GM10266 (cell line): ENCODE measurements around the gene COL19A1.
"Not testable (repeated sequence)": the region's sequence is repeated elsewhere in the genome, so short reads cannot be mapped to it uniquely, and the experiment has no call there.

Experiments used
- DNase-seq: peaks from one replicate; pipeline ENCODE4 v3.0.0; 2012; ENCODE audit errors: extremely low spot score
- TF ChIP-seq, protein P1 (sequence below): IDR thresholded peaks from 2 replicates; pipeline ENCODE4 v1.5.1; 2012; ENCODE audit warnings: mild to moderate bottlenecking, low read depth; ENCODE audit not compliant: control insufficient read depth, insufficient read depth; ENCODE audit errors: missing control alignments

The COL19A1 gene

DNA sequence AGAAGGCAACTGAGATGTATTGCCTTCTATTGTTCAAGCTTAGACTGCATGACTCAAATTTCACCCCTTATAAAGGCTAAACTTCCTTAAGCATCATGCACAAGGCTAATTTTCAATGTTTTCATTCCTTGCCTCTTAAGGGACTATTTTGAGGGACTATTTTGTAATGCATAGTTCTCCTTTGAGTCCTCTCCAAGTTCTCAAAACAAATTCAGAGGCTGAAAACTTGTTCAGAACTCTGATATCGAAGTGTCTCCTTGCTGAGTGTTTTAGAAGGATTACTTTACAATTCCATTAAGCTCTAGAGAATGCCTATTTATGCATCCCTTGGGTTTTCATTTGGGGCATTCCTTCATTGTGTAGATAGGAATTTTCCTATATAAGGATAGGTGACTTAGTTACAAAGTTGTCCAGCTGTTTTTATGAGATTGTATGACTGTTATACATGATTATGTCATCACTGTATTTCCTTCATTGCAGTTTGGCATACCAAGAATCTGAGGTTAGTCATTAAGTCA is 41.7 kb downstream of the COL19A1 start:
- TF ChIP-seq, protein P1, sequence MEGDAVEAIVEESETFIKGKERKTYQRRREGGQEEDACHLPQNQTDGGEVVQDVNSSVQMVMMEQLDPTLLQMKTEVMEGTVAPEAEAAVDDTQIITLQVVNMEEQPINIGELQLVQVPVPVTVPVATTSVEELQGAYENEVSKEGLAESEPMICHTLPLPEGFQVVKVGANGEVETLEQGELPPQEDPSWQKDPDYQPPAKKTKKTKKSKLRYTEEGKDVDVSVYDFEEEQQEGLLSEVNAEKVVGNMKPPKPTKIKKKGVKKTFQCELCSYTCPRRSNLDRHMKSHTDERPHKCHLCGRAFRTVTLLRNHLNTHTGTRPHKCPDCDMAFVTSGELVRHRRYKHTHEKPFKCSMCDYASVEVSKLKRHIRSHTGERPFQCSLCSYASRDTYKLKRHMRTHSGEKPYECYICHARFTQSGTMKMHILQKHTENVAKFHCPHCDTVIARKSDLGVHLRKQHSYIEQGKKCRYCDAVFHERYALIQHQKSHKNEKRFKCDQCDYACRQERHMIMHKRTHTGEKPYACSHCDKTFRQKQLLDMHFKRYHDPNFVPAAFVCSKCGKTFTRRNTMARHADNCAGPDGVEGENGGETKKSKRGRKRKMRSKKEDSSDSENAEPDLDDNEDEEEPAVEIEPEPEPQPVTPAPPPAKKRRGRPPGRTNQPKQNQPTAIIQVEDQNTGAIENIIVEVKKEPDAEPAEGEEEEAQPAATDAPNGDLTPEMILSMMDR: no peak
- no peak for DNase-seq

DNA sequence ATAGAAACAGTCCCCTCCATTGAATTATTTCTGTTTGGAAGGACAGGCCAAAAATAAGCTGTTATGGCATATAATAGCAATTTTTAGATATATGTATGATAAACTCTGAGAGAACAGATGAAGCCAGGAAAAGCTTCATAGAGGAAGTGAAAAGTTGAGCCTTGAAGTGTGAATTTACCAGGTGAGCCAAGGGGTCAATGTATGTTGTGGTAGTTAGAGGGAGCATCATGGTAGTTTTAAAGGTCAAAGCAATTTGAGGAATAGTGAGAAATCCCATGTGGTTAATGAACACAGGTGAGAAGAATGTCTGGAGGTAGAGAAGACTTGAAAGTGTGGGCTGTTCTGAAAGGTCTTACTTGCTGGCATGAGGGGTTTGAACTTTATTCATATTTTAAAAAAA is 47.0 kb downstream of the COL19A1 start:
- DNase-seq: no peak

DNA sequence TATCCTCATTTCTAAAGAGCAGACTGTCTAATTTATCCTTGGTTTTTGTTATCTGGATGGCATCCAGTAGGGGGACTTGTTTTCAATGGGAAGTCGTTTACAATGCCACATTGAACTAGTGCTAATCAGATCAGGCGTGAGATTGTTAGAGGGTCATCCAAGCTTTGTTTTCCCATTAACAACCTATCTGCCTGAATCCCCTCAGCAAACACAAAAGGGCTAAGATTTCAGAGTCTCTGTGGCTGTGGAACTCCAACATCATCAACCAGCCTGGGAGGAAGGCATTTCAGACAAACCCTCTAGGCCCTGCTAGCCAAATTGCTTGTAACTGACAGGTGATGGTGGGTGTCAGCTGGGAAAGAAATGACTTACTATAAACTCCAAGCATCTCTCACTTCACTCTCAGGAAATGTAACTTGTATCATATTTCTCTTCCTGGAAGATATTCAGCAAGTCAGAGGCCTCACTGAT is 47.7 kb downstream of the COL19A1 start:
- TF ChIP-seq, protein P1: no peak
- DNase-seq: no peak

More for the DNA sequence above, 47.0 kb downstream of the COL19A1 start:
- TF ChIP-seq, protein P1: no peak

DNA sequence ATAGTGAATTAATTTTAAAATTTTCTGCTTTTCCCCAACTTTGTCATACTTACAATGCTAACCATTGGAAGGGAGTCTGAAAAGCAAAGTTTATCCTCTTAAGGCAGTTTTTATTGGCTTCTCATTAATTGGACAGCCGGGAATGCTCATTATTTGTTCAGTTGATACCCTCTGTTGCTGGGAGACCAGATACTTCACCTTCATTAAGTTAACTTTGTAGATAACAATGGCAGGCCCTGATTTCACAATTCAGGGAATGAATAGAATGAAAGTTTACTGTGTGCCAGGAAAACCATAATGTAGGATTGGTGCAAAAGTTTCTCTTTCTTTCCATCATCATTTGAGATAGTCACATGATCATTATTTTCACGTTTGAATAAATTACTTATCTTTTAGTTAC is 49.0 kb downstream of the COL19A1 start:
- TF ChIP-seq, protein P1: no peak
- DNase-seq: no peak

DNA sequence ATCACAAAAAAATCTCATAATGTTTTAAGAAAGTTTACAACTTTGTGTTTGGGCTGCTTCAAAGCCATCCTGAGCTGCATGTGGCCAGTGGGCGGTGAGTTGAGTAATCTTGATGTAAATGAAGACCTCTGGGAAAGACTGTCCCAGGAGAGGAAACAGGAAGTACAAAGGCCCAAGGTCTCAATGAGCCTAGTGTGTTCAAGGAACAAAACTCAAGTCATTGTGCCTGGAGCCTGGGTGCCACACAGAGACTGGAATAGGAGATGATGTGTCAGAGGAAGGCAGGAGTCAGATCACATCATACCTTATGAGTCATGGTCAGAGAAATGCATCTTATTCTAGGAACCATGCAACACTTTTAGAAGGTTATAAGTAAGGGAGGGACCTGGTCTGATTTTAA is 51.5 kb downstream of the COL19A1 start:
- TF ChIP-seq, protein P1: no peak

DNA sequence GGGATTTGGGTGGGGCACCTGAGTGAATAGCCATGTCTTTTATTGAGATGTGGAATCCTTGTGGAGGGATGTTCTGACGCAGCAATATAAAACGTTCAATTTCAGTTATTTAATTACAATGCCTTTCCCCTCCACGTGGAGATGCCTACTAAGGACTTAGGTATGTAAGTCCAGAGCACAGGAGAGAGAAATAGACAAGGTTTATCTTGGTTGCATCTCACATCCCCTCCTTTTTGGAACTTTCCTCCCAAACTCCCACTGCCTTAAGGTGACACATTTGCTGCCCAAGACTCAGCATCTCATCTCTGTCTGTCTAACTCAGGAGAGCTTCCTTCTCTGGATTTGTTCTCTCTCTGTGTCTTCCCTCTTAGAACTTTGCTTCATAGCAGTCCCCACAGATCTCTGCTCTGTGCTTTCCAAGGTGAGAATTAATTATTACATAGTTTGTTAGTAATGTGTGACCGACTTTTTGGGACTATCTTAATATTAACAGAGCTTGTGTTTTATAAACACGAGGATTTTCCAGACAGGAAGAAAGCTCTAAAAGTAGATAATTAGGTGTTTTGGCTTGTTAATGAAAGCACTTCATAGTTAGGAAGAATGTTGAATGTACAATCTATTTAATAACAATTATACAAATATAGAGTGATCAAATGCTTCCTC is 52.6 kb downstream of the COL19A1 start:
- TF ChIP-seq, protein P1: no peak
- no peak for DNase-seq

More for the DNA sequence above, 51.5 kb downstream of the COL19A1 start:
- no peak for DNase-seq

DNA sequence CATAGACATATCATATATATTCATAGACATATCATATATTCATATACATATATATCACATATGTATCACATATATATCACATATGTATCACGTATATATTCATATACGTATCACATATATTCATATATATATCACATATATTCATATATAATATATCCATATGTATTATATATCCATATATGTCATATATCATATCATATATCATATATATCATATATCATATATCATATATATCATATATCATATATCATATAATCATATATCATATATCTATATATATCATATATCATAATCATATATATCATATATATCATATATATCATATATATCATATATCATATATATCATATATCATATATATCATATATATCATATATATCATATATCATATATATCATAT is 54.7 kb downstream of the COL19A1 start:
- not testable (repeated sequence) for DNase-seq

DNA sequence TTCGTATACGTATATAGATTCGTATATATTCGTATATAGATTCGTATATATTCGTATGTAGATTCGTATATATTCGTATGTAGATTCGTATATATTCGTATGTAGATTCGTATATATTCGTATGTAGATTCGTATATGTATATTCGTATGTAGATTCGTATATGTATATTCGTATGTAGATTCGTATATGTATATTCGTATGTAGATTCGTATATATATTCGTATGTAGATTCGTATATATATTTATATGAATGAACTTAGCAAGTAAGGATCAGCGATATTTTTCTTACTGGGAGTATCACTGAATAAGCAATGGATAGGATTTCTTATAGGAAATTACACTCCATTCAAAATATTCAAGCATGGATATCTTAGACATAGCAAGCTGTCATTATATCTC is 55.3 kb downstream of the COL19A1 start:
- DNase-seq: not testable (repeated sequence)
